ENCODE results near the gene TNNI2. TPM values are rescaled to one million over a fixed set of nuclear protein-coding genes. Genes with fewer than 3 reads are reported as not detected.

Gene TNNI2
- total and polyA plus RNA-seq, 10 of the 15 experiments (the other 5 are each of a cell fraction or from before 2014, with no cell fraction given): 0.14 to 0.79 (median 0.37) TPM; not detected in 4

- TF ChIP-seq ZBTB40 (IDR thresholded peaks at IDR 0.05; ENCODE audit: borderline replicate concordance) (no peak), CHD2 (IDR thresholded peaks at IDR 0.05; ENCODE audit: borderline replicate concordance, low read depth, low read length) (no peak; the same call in 1 of the 2 replicates), CUX1 (IDR thresholded peaks at IDR 0.05; ENCODE audit: insufficient replicate concordance, low read depth, low read length) (no peak), USF1 (IDR thresholded peaks at IDR 0.05; ENCODE audit: borderline replicate concordance, extremely low read length, insufficient read depth, low read depth, low read length) (no peak), RAD51 (IDR thresholded peaks at IDR 0.05) (no peak), SMARCA5 (IDR thresholded peaks at IDR 0.05) (peak; percentile 75), REST (IDR thresholded peaks at IDR 0.05; ENCODE audit: low read depth, low read length) (0 out of 2 replicates have a peak, but pooled peaks have one; percentile 37), ZNF384 (IDR thresholded peaks at IDR 0.05; ENCODE audit: borderline replicate concordance, low read depth, low read length) (peak; percentile 14; the same call in 1 of the 2 replicates), PBX3 (IDR thresholded peaks at IDR 0.05; ENCODE audit: insufficient replicate concordance, low read depth, low read length) (no peak)
Observed at GRCh38 chr11:1854949-1855885, 16.4 kb downstream of the TNNI2 start (continued).
